HG02884 (cell line): ENCODE results near the gene PIGV.
"Not testable (repeated sequence)": the region's sequence is repeated elsewhere in the genome, so short reads cannot be mapped to it uniquely, and the experiment has no call there.

Experiments used
- ATAC-seq: cut with Tn5 transposase; IDR thresholded peaks from one replicate; pipeline ENCODE4 v1.9.1; 2021; ENCODE audit warnings: mild to moderate bottlenecking, moderate library complexity; ENCODE audit not compliant: unreplicated experiment

PIGV gene

DNA sequence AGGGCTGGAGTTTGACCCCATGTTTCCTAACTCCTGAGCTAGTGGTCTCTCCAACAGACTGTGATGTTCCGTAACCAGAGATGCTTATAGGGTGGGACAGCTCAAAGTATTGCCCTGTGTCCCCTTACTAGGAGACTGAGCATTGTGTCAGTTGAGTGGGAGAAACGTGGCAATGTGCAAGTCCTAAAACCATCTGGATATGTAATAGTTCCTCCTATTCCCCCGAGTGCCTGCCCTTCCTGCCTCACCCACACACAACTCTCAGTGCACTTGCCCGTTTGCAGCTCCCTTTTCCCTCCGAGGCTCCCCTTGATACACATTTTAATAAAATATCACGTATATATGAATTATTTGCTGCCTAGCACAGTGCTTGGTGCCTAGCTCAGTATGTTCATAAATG, 3.4 kb downstream of the PIGV start:
- ATAC-seq, result no peak

DNA sequence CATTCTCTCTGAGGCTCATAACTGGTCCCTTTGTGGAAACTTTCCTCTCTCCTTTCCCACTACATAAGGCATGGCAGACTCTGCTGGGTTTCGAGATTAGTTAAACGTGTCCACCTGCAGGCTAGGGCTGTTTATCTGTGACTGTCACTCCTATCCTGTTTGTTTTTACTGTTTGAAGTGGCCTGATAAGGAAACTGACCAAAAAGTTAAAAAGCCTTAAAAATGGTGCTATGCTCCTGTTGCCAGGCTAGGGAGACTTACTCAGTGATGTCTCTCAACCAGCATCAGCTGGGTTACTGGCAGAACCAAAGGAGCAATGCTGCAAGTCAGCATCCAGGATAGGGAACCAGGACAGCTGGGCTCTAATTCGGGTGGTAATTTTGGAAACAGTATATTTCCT, 3.9 kb downstream of the PIGV start:
- ATAC-seq, result no peak

DNA sequence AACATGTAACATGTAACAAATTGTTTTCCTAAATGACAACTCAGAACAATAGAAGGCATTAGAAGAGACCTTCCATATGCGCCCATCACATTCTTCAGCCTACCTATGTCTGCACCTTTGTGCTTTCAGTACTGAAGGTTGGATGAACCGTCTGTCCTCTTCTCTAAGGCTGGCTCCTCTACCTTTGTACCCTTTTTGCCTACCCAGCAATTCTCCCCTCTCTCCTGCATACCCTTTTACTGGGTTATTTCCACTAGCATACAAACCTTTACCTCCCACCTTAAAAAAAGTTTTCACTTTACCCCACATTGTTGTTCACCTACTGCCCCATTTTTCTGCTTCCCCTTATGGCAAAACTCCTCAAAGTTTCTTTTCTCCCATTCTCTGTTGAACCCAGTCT, 5.2 kb downstream of the PIGV start:
- no peak for ATAC-seq

DNA sequence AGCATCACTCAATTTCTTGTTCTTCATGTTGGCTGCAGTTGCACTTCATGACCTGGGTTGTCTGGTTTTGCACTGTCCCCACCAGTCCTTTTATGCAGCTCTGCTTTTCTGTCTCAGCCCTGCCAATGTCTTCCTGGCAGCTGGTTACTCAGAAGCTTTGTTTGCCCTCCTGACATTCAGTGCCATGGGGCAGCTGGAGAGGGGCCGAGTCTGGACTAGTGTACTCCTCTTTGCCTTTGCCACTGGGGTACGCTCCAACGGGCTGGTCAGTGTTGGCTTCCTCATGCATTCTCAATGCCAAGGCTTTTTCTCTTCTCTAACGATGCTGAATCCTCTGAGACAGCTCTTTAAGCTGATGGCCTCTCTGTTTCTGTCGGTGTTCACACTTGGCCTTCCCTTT, 6.6 kb downstream of the PIGV start:
- no peak for ATAC-seq

DNA sequence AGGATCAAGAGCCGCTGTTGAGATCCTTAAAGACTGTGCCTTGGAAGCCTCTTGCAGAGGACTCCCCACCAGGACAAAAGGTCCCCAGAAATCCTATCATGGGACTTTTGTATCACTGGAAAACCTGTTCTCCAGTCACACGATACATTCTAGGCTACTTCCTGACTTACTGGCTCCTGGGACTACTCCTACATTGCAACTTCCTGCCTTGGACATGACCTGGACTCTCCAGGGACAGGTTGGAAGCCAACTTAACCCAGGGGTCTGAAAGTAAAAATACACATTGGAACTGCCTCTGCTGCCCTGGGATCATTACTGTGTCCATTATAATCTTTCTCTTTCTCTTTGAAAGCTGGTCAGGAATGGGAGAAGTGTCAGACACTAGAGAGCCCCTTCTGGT, 9.9 kb downstream of the PIGV start:
- ATAC-seq, result no peak

DNA sequence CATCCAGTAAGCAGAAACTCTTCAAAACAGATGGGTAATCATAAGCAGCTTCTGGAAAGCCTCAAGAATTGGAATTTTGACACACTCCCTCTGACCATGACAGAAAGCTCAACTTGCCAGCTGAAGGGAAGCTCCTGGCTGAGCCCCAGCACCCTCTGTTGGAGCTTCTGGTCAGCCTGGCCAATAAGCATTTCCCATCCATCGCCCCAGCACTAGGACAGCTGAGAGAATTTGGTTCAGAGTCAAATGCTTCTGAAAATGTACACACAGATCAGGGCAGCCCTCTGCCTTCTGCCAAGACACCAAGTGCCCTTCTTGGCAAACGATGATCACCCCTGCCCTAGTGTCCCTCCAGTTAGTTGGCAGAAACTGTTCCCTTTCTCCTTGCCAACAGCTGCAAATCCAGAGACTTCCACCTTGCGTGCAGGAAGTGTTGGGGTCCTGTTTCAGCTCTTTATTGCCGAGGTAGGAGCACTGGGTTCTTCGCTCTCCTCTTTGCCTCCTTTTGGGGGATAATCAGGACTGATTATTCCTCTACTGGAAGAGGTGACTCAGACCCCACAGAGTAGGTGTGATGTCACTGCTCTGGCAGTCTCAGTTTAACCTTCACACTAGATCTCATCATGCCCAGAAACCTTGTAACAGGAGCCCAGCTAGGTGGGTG, 11.9 kb downstream of the PIGV start:
- no peak for ATAC-seq

DNA sequence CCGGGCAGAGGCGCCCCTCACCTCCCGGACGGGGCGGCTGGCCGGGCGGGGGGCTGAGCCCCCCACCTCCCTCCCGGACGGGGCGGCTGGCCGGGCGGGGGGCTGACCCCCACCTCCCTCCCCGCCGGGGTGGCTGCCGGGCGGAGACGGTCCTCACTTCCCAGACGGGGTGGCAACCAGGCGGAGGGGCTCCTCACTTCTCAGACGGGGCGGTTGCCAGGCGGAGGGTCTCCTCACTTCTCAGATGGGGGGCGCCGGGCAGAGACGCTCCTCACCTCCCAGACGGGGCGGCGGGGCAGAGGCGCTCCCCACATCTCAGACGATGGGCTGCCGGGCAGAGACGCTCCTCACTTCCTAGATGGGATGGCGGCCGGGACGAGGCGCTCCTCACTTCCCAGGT, 16.2 kb downstream of the PIGV start:
- not testable (repeated sequence) for ATAC-seq

DNA sequence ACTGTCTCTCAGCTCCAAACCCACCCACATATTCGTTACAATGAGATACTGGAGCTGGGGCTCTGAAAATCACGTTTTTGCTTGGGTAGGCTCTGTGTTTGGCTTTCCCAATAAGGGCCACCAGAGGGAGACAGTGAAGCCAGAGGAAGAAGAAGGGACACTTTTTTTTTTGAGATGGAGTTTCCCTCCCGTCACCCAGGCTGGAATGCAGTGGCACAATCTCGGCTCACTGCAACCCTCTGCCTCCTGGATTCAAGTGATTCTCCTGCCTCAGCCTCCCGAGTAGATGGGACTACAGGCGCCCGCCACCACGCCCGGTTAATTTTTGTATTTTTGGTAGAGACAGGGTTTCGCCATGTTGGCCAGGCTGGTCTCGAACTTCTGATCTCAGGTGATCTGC, 22.4 kb downstream of the PIGV start:
- ATAC-seq, result not testable (repeated sequence)

DNA sequence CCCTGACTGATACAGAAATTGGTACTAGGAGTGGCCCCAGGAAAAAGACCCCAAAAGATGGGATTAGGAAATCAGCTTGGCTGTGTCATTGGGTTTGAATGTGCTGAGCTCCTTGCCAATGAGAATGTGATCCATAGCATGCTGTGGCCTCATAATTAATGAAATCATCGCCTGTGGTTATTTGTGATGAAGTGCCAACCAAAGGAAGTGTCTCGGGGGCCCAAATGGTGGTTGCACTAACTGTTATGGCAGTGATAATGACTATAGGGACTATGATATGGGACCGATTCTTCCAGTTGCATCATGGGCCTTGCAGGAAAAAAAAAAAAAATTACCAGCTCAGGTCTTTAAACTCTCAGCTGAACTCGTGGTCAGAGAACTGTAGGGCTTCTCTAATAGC, 23.3 kb downstream of the PIGV start:
- no peak for ATAC-seq

DNA sequence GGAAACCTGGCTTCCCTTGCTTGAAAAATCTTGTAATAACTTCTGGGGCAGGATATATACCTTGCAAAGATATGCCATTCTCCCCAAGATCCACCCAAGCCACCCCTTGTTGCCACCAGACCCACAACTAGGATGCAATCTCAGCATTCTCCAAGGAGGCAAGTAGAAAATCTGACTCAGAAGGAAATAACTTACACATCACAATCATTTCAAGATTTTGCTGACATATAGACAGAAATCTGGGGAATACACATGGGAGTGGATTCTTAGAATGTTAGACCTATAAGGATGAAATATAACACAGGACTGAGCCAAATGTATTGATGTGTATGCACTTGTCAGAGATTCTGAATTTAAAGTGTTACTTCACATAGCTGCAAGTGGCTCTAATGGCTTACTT, 24.0 kb downstream of the PIGV start:
- no peak for ATAC-seq

DNA sequence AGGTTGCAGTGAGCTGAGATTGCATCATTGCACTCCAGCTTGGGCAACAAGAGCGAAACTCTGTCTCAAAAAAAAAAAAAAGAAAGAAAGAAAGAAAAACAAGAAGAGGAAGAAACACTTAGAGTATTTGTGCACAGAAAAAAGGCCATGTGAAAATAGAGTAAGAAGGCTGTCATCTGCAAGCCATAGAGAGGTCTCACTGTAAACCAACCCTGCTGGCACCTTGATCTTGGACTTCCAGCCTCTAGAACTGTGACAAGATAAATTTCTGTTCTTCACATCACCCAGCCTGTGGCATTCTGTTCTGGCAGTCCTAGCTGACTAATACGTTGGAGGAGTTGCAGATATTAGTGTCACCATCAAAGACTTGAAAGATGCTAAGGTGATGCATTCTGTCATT, 26.6 kb downstream of the PIGV start:
- no peak for ATAC-seq

DNA sequence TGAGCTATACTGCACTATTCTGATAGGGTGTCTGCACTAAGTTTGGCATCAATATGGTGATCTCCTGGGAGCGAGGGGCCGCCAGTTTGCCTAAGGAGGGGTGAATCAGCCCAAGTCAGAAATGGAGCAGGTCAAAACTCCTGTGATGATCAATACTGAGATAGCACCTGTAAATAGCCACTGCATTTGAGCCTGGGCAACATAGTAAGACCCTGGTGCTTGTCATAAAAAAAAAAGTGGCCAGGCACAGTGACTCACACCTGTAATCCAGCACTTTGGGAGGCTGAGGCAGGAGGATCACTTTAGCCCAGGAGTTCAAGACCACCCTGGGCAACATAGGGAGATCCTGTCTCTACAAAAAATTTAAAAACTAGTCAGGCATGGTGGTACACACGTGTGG, 27.1 kb downstream of the PIGV start:
- ATAC-seq, result no peak

DNA sequence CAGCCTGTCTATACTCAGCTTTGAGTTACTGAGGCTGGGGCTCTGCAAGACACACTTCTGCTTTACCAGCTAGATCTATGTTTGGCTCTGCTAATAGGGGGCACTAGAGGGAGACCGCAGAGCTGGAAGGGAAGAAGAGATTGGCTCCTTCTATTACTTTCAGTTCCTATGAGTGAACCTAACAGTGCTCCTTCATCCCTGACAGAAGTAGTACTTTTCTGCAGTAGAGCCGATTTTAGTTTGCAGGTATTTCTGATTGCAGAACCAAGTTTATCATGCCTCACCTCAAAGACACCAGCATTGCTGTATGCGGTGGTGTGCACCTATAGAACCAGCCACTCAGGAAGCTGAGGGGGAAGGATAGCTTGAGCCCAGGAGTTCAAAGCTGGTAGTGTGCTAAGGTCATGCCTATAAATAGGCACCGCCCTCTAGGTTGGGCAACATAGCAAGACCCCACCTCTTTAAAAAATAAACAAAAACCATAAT, 33.1 kb downstream of the PIGV start:
- peak; percentile 78 for ATAC-seq

DNA sequence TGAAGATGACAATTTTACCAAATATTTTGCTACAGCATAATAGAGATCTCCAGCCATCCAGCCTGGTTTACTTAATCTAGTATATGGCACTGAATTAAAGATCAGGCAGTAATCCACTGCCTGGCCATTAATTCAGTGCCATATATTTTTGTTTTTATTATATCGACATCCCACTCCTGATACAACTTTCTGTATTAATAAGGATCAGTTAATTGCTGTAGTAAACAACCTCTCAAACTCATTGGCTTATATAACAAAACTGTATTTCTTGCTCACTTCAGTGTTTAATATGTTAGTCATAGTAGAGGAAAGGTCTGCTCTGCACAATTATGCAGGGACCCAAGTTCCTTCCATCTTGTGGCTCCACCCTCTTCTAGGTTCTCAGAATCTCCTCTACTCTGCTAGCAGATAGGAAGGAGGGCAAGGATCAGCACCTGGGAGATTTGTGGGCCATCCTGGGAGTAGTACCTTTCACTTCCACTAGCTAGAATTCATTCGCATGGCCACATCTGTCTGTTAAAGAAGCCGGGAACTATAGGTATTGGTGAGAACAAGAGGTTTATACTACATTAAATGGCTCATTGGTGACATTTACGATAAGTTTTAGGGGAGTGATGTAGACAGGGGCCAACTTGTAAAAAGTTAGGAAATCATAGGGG, 35.1 kb downstream of the PIGV start:
- no peak for ATAC-seq

DNA sequence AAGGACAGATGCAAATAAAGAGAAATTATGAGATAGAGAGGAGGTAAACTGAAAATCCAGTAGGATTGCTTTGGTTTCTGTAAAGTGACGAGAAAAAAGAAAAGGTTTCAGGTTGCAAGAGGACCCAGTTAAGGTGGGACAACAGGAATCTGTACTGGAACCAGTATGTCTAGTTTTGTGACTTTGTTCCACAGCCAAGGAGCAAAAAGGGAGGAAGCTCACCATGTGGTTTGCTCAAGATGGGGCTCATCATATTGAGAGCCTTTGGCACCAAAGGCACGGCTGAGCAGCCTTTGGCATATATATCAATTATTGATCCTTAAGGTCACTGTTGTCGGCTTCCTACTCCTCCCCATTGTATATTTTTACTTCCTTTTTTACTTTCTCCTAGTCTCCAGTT, 37.0 kb downstream of the PIGV start:
- no peak for ATAC-seq

DNA sequence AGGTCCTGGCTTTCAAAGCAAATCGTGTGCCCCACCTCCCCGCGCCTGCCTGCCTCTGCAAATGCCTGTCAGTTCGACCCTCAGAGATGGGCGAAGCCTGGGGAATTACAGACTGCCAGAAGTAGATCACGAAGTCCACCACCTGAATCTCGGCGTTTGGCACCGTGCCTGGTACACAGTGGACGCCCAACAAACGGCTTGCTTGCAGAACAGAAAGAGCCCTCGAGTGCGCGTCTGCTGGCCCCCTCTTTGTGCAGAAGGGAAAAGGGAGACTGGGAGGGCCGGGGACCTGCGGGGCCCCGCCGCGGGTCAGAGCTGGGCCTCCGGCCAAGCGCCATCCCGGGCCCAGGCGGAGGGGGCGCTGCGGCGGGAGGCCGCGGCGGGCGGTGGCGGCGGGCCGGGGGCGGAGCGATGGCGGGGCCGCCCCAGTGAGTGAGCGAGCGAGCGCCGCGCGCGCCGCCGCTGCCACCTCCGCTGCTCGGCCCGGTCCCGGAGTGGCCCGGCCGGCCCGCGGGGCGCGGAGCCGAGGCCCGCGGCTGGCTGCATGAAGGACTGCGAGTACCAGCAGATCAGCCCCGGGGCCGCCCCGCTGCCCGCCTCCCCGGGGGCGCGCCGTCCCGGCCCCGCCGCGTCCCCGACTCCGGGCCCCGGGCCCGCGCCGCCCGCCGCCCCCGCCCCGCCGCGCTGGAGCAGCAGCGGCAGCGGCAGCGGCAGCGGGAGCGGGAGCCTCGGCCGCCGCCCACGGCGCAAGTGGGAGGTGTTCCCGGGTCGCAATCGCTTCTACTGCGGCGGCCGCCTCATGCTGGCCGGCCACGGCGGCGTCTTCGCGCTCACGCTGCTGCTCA, 38.7 kb downstream of the PIGV start, which contains the start of gene ZDHHC18:
TSS of gene ZDHHC18 (plus strand) at position 428 of the 845 bp plus-strand sequence. CDS start at position 545, 117 bp downstream.
- peak; percentile 56 for ATAC-seq

DNA sequence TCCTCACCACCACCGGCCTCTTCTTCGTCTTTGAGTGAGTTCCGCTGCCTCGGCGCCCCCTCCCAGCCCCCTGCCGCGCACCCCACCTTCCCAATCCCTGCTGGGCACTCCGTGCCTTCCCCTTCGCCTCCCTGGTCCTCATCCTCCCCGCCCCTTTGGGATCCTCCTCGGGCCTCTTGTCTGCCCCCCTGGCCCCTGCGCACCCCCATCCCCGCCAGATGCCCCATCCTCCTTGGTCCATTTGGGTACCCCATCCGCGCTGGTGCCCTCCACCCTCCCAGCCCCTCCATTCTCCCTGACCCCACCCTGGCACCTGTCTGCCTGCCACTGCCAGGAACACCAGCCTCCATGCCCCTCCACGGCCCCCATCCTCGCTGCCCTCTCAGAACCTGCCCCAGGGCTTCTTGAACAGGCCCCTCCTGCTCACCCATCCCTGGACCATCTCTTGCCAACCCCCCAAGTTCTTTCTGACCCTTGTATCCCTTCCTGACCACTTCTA, 39.4 kb downstream of the PIGV start:
- ATAC-seq, result no peak

DNA sequence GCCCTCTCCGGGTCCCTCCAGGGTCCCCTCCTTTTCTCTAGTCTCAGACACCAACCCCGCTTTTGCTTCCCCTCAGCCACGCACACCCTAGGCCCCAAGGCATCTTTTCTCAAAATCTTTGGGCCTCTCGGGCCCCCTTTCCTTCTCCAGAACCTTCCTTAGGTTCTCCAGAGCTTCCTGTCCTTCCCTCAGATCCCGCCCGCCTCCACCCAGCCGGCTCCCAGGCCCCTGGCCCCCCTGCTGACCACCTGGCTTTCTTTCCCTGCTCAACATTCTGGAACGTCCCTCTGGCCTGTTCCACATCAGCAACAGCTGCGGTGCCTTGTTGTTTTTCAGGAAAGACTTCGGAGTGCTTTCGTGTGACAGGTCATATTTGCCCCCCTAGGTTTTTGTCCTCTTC, 39.9 kb downstream of the PIGV start:
- no peak for ATAC-seq

DNA sequence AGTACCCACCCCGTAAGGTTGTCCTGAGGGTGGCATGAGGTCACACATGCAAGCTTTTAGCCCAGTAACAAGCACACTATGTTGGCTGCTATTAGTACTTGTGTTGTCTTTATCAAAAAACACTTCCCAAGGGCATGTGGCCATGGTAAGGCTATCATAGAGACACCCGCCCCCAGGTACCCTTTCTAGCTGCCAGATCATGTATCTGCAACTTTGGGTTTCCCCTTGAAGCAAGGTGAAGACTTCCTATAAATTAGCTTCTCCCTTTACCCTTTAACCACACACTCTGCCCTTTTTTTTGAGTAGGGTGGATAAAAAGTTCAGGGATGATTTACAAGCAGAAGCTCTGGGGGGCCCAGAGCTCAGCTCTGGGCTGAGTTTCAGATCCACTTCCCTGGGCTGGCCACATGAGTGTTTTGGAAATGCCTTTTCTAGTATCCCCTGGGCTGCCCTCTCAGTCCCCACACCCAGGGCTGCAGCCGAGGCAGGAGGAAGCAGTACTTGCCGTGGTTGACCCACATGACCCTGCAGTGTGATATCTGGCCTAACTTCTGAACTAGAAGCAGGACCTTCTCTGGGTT, 40.8 kb downstream of the PIGV start:
- ATAC-seq, result no peak

DNA sequence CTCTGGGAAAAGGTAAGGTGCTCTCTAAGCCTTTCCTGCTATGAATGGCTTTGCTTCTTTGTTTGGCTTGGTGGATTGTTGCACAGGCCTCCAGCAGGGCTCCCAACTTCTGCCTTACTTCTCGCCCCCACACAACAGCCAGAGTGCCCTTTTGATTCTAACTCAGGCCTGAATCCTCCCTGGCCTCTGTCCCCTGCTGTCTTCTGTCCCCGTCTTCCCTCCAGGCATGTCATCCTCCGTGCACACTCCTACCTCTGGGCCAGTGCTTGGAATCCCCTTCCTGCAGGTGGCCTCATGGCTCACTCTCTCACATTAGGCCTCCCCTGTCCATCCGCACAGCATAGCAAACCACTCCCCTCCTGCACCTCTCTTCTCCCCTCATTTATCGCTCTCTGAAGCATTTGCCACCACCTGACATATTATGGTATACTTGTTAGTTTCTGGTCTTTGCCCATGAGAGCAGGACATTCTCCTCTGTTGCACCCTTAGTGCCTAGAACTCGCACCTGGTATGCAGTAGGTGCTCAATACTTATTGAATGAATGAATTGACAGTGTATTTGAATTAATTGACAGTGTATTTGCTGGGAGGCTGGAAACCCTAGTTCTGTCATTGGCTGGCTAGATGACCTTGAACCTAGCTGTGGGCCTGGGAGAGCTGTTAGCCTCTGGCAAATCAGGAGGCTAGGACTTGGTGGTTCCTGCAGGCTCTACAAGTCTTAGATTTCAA, 41.6 kb downstream of the PIGV start:
- ATAC-seq, result no peak

DNA sequence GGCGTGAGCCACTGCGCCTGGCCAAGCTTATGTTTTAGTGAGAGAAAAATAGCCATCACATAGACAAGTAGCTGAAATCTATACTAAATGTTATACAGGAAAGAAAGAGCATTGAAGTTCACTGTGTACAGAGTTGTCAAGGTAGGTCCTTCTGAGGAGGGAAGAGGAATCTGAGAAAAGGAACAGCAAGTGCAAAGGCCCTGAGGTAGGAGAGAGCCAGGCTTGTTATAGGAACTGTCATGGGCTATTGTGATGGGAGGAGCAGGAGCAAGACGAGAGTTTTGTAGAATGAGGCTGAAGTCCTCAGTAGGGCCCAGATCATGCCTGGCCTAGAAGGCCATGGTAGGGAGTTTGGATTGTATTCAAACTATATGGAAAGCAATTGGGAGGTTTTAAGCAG, 43.3 kb downstream of the PIGV start:
- ATAC-seq, result no peak
